Nephron progenitor cell (in vitro differentiated cells): ENCODE measurements around the gene MMP15.

ENCODE experiments used
- DNase-seq: peaks from one replicate; pipeline ENCODE4 v3.0.0; 2021
- H3K27ac Mint-ChIP-seq: 2 replicates; pipeline ENCODE4 v1.8.0; 2021; ENCODE audit warnings: mild to moderate bottlenecking, moderate library complexity, mixed read lengths
- H3K27me3 Mint-ChIP-seq: 2 replicates; pipeline ENCODE4 v1.8.0; 2021; ENCODE audit warnings: mild to moderate bottlenecking, low read depth, mixed read lengths; ENCODE audit not compliant: poor library complexity
- H3K36me3 Mint-ChIP-seq: 2 replicates; pipeline ENCODE4 v1.8.0; 2021; ENCODE audit warnings: low read depth, mixed read lengths
- H3K4me1 Mint-ChIP-seq: 2 replicates; pipeline ENCODE4 v1.8.0; 2021; ENCODE audit warnings: mixed read lengths
- H3K4me3 Mint-ChIP-seq: 2 replicates; pipeline ENCODE4 v1.8.0; 2021; ENCODE audit warnings: mild to moderate bottlenecking, moderate library complexity, mixed read lengths
- H3K9me3 Mint-ChIP-seq: 2 replicates; pipeline ENCODE4 v1.8.0; 2021; ENCODE audit warnings: mild to moderate bottlenecking, moderate library complexity, mixed read lengths
- TF ChIP-seq, protein P1 (sequence below): fragments of 200-600 bp; sonication (generic); IDR thresholded peaks from 2 replicates; pipeline ENCODE4 v1.5.0; 2021; ENCODE audit warnings: antibody characterized with exemption

MMP15 gene

DNA sequence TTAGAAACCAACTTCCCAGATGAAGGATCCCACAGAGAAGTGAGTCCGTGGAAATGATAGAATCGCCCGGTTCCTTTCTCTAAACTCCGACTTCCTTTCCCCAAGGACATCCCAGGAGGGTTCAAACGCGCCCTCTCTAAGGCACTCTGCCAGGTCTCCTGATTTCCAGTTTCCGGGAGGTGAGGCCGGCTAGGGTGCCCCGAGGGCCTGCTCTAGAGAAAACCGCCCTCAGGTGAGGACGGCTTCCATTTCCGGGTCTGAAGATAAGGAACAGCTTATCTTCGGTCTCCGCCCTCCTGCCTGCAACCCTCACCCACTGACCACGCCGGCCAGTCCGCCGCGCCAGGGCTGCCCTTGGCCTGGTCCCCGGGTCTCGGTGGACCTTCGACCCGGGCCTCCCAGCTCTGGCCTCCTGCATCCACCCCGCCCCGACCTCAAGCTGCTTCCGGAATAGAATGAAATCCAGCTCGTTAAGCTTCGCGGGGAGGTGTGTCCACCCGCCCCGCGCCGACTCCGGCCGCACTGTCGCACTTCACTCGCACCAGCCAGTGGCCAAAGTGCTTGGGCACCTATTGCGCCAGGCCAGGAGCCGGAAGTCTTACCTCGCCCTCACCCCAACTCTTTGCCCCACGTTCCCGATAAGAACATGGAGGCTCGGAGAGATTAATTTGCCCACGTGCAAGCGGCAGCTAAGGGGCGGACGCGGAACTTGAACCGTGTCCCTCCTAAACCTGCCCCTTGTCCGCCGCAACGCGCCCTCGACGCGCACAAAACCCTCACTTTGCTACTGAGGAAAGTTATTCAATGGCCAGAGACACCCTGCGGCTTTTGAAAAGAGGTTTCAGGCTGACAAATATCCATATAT, 836 bp upstream of the MMP15 start:
- H3K9me3 Mint-ChIP-seq, result no peaks in the 10 kb centered on the region
- peaks cover 52% of the 10 kb centered on the region for H3K27me3 Mint-ChIP-seq
- DNase-seq, result peak; percentile 38
- no peak overlapping the region for H3K27ac Mint-ChIP-seq
- H3K4me1 Mint-ChIP-seq, result peaks cover 48% of the 10 kb centered on the region
- TF ChIP-seq, protein P1, sequence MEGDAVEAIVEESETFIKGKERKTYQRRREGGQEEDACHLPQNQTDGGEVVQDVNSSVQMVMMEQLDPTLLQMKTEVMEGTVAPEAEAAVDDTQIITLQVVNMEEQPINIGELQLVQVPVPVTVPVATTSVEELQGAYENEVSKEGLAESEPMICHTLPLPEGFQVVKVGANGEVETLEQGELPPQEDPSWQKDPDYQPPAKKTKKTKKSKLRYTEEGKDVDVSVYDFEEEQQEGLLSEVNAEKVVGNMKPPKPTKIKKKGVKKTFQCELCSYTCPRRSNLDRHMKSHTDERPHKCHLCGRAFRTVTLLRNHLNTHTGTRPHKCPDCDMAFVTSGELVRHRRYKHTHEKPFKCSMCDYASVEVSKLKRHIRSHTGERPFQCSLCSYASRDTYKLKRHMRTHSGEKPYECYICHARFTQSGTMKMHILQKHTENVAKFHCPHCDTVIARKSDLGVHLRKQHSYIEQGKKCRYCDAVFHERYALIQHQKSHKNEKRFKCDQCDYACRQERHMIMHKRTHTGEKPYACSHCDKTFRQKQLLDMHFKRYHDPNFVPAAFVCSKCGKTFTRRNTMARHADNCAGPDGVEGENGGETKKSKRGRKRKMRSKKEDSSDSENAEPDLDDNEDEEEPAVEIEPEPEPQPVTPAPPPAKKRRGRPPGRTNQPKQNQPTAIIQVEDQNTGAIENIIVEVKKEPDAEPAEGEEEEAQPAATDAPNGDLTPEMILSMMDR, result no peak
- H3K36me3 Mint-ChIP-seq, result no peaks in the 10 kb centered on the region
- H3K4me3 Mint-ChIP-seq, result peak overlapping the region; percentile 78

DNA sequence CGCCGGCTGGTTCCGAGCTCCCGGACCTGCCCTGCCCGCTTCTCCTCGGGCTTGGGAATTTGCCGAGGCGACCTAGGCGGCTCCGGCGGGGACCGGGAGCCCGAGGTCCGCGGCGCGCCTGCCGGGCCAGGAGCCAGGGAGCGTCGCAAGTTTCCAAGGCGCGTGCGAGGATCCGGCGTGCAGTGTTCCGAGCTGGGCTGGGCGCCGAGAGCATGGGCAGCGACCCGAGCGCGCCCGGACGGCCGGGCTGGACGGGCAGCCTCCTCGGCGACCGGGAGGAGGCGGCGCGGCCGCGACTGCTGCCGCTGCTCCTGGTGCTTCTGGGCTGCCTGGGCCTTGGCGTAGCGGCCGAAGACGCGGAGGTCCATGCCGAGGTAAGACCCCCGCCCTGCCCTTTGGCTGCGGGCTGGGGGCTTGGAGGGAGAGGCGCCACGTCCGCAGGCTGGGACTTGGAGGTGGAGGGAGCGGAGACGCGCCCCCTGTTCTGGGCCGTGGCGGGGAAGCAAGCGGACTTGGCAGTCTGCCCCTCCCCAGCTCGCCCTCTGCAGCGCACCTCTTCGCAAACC, 668 bp downstream of the MMP15 start:
- Mint-ChIP-seq H3K4me1 (peaks cover 51% of the 10 kb centered on the region), H3K9me3 (no peaks in the 10 kb centered on the region), H3K36me3 (no peaks in the 10 kb centered on the region), H3K27me3 (peaks cover 57% of the 10 kb centered on the region), H3K4me3 (peak overlapping the region; percentile 71), H3K27ac (no peak overlapping the region)
- TF ChIP-seq, protein P1, result no peak
- DNase-seq, result peak; percentile 54

DNA sequence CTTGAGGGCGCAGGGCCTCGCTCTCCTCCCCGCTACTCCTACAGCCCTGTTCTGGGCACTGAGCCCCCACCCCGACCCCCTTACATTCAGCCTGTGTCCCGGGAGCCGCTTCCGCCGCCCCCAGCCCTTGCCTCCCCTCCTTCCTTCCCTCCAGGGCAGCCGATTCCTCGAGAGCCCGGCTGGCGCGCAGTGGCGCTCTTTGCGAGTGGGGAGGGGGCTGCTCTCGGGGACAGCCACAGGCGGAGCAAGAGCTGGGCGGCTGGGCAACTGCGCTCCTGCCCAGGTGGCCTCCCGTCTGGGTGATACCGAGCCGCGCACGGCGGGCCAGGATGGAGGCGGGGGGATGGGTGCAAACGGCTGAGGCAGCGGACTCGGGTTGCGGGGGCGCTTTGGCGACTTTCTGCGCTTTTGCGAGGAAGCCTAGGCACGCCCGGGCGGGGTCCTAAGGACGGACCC, 1.2 kb downstream of the MMP15 start:
- H3K9me3 Mint-ChIP-seq, result no peaks in the 10 kb centered on the region
- peak overlapping the region; percentile 71 for H3K4me3 Mint-ChIP-seq
- no peaks in the 10 kb centered on the region for H3K36me3 Mint-ChIP-seq
- peaks cover 57% of the 10 kb centered on the region for H3K27me3 Mint-ChIP-seq
- peaks cover 46% of the 10 kb centered on the region for H3K4me1 Mint-ChIP-seq
- TF ChIP-seq, protein P1, result no peak
- peak; percentile 57 for DNase-seq
- no peak overlapping the region for H3K27ac Mint-ChIP-seq

DNA sequence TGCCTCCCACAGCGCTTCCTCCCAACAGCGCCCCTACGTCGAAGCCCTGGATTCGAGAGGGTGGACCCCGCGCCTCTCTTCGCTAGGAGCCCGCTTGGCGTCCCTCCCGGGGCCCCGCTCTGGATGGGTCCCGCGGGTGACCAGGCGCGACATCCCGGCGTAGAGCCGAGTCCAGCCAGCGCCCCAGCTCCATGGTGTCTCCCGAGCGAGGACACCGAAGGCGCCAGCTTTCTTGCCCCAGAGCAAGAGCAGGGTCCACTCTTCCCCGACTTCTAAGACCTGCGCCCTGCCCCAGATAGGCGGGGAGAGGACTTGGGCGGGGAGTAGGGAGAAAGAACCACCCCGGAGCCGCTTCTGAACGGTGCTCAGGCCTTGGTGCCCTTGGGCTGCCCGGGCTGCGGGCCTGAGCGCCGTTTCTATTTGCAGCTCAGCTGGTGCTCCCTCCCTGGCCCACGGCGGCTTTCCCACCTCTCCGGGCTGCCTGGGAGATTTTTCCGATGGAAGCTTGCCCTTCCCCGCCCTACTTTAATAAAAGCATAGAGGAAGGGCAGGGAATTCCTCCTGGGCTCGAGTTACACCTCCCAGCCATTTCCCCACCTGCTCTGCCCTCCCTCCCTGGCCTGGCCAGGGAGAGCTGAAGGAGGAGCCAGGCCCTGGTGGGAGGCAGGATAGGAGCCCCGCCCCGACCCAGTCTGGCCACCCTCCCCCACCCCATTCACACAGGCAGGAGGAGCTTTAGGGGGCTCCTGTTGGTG, 1.8 kb downstream of the MMP15 start:
- Mint-ChIP-seq H3K27ac (no peak overlapping the region), H3K36me3 (no peaks in the 10 kb centered on the region), H3K27me3 (peaks cover 57% of the 10 kb centered on the region), H3K4me3 (peak overlapping the region; percentile 71), H3K9me3 (no peaks in the 10 kb centered on the region), H3K4me1 (peaks cover 49% of the 10 kb centered on the region)
- TF ChIP-seq, protein P1, result no peak
- DNase-seq, result peak; percentile 47

DNA sequence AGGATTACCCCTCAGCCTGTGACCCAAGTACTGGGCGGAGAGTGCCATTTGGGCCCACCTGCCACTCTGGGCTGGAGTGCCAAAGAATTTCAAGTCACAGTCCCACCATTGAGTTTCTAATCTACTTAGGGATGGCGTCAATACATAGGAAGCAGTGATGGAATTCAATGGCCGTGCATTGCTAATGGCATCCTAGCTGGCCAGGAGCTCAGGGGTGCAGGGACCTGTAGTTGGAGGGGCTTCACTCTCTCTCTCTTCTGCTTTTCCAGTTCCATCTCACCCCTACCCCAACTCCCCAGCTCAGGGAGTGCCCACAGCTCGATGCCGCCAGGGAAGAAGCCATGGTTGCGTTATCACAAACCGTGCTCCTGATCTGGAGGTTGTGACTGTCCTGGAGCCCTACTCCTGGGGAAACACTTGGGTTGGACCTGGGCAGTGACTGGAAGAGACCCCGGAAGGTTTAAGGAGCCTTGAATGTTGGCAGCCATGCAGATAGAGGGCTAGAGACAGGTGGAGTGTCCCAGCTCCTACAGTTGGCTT, 2.4 kb downstream of the MMP15 start:
- TF ChIP-seq, protein P1, result no peak
- no peaks in the 10 kb centered on the region for H3K36me3 Mint-ChIP-seq
- H3K27me3 Mint-ChIP-seq, result peaks cover 50% of the 10 kb centered on the region
- H3K4me3 Mint-ChIP-seq, result peak overlapping the region; percentile 54
- peaks cover 45% of the 10 kb centered on the region for H3K4me1 Mint-ChIP-seq
- H3K9me3 Mint-ChIP-seq, result no peaks in the 10 kb centered on the region
- DNase-seq, result no peak
- H3K27ac Mint-ChIP-seq, result no peak overlapping the region
